WERI-Rb-1 (cell line): Measurements from ENCODE around the gene XRCC4.

ENCODE experiments used
- DNase-seq: peaks from one replicate; pipeline ENCODE4 v3.0.0-alpha.2; 2020
- H3K27ac ChIP-seq: fragments of 250-450 bp; sonication (Bioruptor Pico); 2 replicates; pipeline ENCODE4 v1.5.1; 2020; ENCODE audit warnings: mild to moderate bottlenecking, moderate library complexity
- H3K27me3 ChIP-seq: fragments of 250-450 bp; sonication (Bioruptor Pico); 2 replicates; pipeline ENCODE4 v1.5.1; 2021; ENCODE audit warnings: mild to moderate bottlenecking, low read depth, moderate library complexity; ENCODE audit not compliant: insufficient read depth, severe bottlenecking
- H3K36me3 ChIP-seq: fragments of 250-450 bp; sonication (Bioruptor Pico); 2 replicates; pipeline ENCODE4 v1.5.1; 2020; ENCODE audit warnings: mild to moderate bottlenecking, moderate library complexity
- H3K4me3 ChIP-seq: 2 replicates; pipeline ENCODE4 v1.5.1; 2011; ENCODE audit warnings: low read depth, mild to moderate bottlenecking, control low read depth, low read length
- H3K9me3 ChIP-seq: fragments of 250-450 bp; sonication (Bioruptor Pico); 2 replicates; pipeline ENCODE4 v1.5.1; 2021; ENCODE audit warnings: mild to moderate bottlenecking, moderate library complexity; ENCODE audit not compliant: severe bottlenecking
- CTCF ChIP-seq: IDR thresholded peaks from 2 replicates; pipeline ENCODE4 v1.5.1; 2011; ENCODE audit warnings: low read depth, mild to moderate bottlenecking, control low read depth, inconsistent platforms, low read length

Gene XRCC4

DNA sequence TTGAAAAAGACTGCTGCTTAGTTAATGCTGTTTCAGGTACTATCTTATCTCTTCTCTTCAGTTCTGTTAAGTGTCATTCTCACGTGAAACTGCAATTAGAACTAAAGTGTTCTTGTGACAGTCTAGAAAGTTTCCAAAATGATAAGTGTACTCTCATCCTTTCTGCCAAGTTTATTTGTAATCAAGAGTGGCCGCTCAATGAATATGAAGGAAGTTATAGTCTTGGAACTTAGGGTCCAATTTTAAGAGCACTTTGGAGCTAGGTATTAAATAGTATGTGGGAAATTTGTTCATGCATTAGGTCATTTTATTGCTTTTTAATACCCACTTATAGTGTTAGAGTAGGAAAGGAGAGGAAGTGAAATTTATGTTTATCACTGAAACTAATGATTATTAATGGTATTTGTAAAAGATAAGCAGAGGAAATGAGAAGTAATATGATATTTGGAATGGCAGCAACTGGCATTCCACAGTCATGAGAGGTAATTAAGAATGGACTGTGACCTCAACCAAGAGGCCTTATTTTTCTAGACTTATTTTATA is 20.4 kb downstream of the XRCC4 start:
- peaks cover 6% of the 10 kb centered on the region for H3K9me3 ChIP-seq
- H3K36me3 ChIP-seq = no peaks in the 10 kb centered on the region
- peak overlapping the region; percentile 65 for H3K27ac ChIP-seq
- no peak for TF ChIP-seq CTCF
- no peaks in the 10 kb centered on the region for H3K27me3 ChIP-seq
- H3K4me3 ChIP-seq = no peak overlapping the region
- no peak for DNase-seq

DNA sequence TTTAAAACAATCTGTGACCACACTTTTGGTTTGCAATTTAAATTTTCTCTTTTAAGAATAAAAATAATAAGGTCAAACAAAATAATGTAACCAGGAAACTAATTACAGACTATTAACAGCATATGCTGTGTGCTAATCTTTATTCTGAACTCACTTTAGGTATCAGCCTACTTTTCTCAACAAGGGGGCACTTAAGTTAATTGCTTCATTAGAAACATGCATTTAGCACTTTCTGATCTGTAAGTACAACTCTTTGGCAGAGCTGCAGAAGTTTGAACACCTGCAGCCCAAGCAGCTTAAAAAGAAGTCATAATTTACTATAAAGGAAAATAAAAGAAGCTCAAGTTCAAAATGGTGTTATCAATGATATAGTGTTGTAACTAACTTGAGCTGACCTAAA is 21.7 kb downstream of the XRCC4 start:
- peak overlapping the region; percentile 65 for H3K27ac ChIP-seq
- peak; percentile 39 for DNase-seq
- no peaks in the 10 kb centered on the region for H3K36me3 ChIP-seq
- H3K27me3 ChIP-seq = no peaks in the 10 kb centered on the region
- H3K9me3 ChIP-seq = no peaks in the 10 kb centered on the region
- no peak overlapping the region for H3K4me3 ChIP-seq
- TF ChIP-seq CTCF = no peak

DNA sequence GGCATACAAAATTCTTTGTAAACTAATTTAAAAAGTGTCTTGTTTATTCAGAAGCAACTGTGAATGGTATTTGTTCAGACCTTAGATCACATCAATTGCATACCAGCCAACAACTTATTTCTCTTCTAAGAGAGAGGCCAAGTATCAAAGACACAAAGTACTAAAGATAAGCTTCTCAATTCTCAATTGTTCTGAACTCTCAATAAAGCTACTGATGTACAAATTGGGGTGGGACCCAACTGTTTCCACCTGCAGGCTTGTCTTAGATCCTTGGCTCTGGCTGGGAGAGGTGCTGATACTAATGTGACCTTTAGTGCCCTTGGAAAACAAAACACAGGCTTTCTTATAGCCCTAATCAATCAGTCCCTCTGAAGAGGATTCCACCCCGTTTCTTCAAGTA is 22.1 kb downstream of the XRCC4 start:
- Histone ChIP-seq H3K36me3 (no peaks in the 10 kb centered on the region), H3K9me3 (no peaks in the 10 kb centered on the region), H3K27me3 (no peaks in the 10 kb centered on the region), H3K4me3 (no peak overlapping the region), H3K27ac (peak overlapping the region; percentile 44)
- DNase-seq = no peak
- no peak for TF ChIP-seq CTCF

GRCh38 chr5:83101514-83101913 is 24.2 kb downstream of the XRCC4 start:
- Histone ChIP-seq H3K36me3 (no peaks in the 10 kb centered on the region), H3K9me3 (no peaks in the 10 kb centered on the region), H3K27me3 (no peaks in the 10 kb centered on the region), H3K4me3 (no peak overlapping the region), H3K27ac (no peak overlapping the region)
- no peak for TF ChIP-seq CTCF
- DNase-seq = no peak

- H3K27me3 ChIP-seq = no peaks in the 10 kb centered on the region
- DNase-seq = no peak
- no peak overlapping the region for H3K27ac ChIP-seq
- H3K9me3 ChIP-seq = no peaks in the 10 kb centered on the region
- no peak overlapping the region for H3K4me3 ChIP-seq
- H3K36me3 ChIP-seq = no peaks in the 10 kb centered on the region
- TF ChIP-seq CTCF = no peak
Measured at GRCh38 chr5:83102364-83102980, 25.1 kb downstream of the XRCC4 start.

DNA sequence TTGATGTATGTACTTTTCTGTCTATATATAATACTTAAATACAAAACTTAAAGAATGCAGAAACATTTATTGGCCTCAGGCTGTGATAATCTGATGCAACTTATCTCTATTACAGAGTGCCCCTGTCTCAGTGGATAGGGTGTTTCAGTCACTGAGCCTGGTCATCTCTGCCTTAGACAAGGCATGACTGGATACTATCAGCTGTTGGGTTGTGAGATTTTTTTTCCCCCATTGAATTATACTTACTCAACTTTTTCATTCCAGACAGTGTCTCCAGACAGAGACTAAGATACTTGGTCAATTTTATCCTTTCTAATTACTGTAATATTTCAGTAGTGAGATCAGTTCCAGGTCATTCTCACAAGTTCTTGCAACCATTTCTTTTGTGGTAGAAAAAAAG is 26.7 kb downstream of the XRCC4 start:
- H3K27ac ChIP-seq = no peak overlapping the region
- H3K4me3 ChIP-seq = no peak overlapping the region
- H3K9me3 ChIP-seq = no peaks in the 10 kb centered on the region
- H3K27me3 ChIP-seq = no peaks in the 10 kb centered on the region
- no peak for TF ChIP-seq CTCF
- H3K36me3 ChIP-seq = no peaks in the 10 kb centered on the region
- DNase-seq = no peak
